ENCODE data around the gene NKAPD1. TPM values are rescaled to one million over a fixed set of nuclear protein-coding genes. Genes with fewer than 3 reads are reported as not detected.

NKAPD1 gene
- total and polyA plus RNA-seq, 7 donors: 11.1 to 19.4 (median 16.2) TPM

DNA sequence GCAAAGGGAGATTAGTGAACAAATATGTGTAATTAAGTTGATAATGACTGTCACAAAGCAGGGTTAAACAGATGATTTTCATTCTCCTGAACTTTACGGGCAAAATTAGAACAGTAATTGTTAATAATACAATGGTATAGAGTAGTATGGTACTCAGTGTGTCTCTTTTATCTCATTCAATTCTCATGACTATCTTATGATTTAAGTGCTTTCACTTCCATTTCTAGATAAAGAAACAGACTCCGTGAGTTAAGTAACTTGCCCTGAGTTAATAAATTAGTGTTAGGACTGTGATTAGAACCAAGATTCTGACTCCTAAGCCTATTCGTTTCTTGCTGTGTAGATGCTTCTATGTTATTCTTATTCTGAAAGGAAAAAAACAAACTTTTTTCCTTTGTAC is 22.3 kb upstream of the NKAPD1 start:
- no peaks in the 10 kb centered on the region for H3K4me1 ChIP-seq
- DNase-seq: no peak
- no peak overlapping the region for H3K27ac ChIP-seq
- peaks cover 0 to 93% (median 41%) of the 10 kb centered on the region in 4 donors for H3K36me3 ChIP-seq
- 85 to 94% methylated on average over 3 of the region's 3 CpGs for WGBS, 2 donors
- no peak overlapping the region for H3K4me3 ChIP-seq
- intact Hi-C loops (cut with DNase I): no loop called here
- no peaks in the 10 kb centered on the region for H3K9me3 ChIP-seq
- H3K27me3 ChIP-seq: no peaks in the 10 kb centered on the region
- no peak for TF ChIP-seq EP300 (IDR thresholded peaks at IDR 0.05)
- TF ChIP-seq, protein P1, sequence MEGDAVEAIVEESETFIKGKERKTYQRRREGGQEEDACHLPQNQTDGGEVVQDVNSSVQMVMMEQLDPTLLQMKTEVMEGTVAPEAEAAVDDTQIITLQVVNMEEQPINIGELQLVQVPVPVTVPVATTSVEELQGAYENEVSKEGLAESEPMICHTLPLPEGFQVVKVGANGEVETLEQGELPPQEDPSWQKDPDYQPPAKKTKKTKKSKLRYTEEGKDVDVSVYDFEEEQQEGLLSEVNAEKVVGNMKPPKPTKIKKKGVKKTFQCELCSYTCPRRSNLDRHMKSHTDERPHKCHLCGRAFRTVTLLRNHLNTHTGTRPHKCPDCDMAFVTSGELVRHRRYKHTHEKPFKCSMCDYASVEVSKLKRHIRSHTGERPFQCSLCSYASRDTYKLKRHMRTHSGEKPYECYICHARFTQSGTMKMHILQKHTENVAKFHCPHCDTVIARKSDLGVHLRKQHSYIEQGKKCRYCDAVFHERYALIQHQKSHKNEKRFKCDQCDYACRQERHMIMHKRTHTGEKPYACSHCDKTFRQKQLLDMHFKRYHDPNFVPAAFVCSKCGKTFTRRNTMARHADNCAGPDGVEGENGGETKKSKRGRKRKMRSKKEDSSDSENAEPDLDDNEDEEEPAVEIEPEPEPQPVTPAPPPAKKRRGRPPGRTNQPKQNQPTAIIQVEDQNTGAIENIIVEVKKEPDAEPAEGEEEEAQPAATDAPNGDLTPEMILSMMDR (IDR thresholded peaks at IDR 0.05): no peak
- no peak for TF ChIP-seq POLR2A (IDR thresholded peaks at IDR 0.05)
- TF ChIP-seq POLR2AphosphoS5 (IDR thresholded peaks at IDR 0.05): no peak

DNA sequence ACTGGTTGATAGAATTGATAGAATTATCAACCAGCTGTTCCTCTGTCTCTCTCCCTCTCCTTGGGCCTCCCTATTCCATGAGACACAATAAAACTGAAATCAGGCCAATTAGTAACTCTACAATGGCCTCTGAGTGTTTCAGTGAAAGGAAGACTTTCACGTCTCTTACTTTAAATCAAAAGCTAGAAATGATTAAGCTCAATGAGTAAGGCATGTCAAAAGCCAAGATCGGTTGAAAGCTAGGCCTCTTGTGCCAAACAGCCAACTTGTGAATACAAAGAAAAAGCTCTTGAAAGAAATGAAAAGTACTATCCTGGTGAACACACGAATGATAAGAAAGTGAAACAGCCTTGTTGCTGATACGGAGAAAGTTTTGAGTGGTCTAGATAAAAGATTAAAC is 16.9 kb upstream of the NKAPD1 start:
- TF ChIP-seq POLR2AphosphoS5 (IDR thresholded peaks at IDR 0.05) (no peak), EP300 (IDR thresholded peaks at IDR 0.05) (no peak), POLR2A (IDR thresholded peaks at IDR 0.05) (no peak)
- TF ChIP-seq, protein P1 (IDR thresholded peaks at IDR 0.05): no peak
- H3K36me3 ChIP-seq: peaks cover 7 to 86% (median 40%) of the 10 kb centered on the region in 4 donors
- no peaks in the 10 kb centered on the region for H3K27me3 ChIP-seq
- no peak overlapping the region for H3K27ac ChIP-seq
- no peaks in the 10 kb centered on the region for H3K4me1 ChIP-seq
- intact Hi-C loops (cut with DNase I): no loop called here
- H3K9me3 ChIP-seq: no peaks in the 10 kb centered on the region
- H3K4me3 ChIP-seq: no peak overlapping the region
- no peak for DNase-seq
- WGBS, 2 donors: 78 to 87% methylated on average over 4 of the region's 4 CpGs

DNA sequence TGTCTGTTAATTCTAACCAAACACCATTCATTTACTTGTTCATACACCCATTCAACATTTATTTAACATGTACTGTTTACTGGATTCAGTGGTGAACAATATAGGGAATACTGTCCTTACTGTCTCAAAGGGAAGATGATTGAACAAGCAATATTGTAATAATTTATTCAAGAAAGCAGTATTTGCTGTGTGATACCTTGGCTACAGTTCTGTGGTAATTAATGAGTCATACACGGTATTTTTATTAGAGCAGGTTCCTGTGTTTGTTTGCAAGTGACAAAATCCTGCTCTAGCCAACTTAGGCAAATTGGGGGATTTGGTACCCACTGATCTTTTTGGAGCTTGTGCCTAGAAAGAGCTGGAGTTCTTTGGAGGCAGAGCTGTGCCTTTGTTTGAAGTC is 16.0 kb upstream of the NKAPD1 start:
- no peak for TF ChIP-seq POLR2AphosphoS5 (IDR thresholded peaks at IDR 0.05)
- TF ChIP-seq, protein P1 (IDR thresholded peaks at IDR 0.05): no peak
- no peak for TF ChIP-seq POLR2A (IDR thresholded peaks at IDR 0.05)
- TF ChIP-seq EP300 (IDR thresholded peaks at IDR 0.05): no peak
- Histone ChIP-seq H3K36me3 (peaks cover 7 to 86% (median 39%) of the 10 kb centered on the region in 4 donors), H3K4me3 (no peak overlapping the region), H3K27me3 (no peaks in the 10 kb centered on the region), H3K9me3 (no peaks in the 10 kb centered on the region), H3K4me1 (no peaks in the 10 kb centered on the region), H3K27ac (no peak overlapping the region)
- no peak for DNase-seq
- WGBS, 2 donors: 22 to 63% methylated on average over 1 of the region's 1 CpG
- intact Hi-C loops (cut with DNase I): no loop called here

DNA sequence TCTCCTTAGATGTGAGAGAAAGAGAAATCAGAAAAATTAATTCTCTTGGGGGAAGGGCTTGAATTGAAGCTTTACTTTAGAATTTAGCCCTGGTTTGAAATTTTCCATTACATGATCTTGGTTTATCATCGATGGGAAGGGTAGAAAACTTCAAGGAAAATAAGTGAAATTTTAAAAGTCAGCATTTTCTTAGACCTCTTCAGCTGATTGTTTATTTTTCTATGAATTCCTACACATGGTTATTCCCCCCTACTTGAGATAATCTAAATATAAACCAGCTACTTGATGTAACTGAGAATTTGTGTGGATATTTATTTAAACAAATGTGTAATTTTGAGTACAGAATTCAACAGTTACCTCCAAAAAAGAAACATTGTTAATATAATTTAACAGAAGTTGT is 11.2 kb upstream of the NKAPD1 start:
- no peaks in the 10 kb centered on the region for H3K9me3 ChIP-seq
- H3K4me3 ChIP-seq: no peak overlapping the region
- H3K27me3 ChIP-seq: no peaks in the 10 kb centered on the region
- intact Hi-C loops (cut with DNase I): no loop called here
- peaks cover 7 to 64% (median 19%) of the 10 kb centered on the region in 4 donors for H3K36me3 ChIP-seq
- WGBS, 2 donors: 76 to 81% methylated on average over 1 of the region's 1 CpG
- no peaks in the 10 kb centered on the region for H3K4me1 ChIP-seq
- TF ChIP-seq EP300 (IDR thresholded peaks at IDR 0.05) (no peak), POLR2A (IDR thresholded peaks at IDR 0.05) (no peak), POLR2AphosphoS5 (IDR thresholded peaks at IDR 0.05) (no peak)
- TF ChIP-seq, protein P1 (IDR thresholded peaks at IDR 0.05): no peak
- no peak for DNase-seq
- H3K27ac ChIP-seq: no peak overlapping the region

DNA sequence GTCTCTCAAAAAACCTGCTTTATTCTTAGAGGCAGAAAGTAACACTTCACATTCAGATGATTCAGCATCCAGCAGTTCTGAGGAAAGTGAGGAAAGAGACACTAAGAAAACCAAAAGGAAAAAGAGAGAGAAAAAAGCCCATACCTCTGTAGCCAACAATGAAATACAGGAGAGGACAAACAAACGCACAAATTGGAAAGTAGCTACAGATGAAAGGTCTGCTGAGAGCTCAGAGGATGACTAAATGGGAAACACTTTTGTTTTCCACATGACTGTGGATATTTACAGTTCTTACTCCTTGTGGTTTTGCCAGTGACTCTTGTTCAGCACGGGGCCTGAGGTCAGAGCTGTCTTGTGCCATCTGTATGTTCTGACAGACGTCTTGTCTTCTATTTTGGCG is 8.6 kb downstream of the NKAPD1 start:
- intact Hi-C loops (cut with DNase I): no loop called here
- Histone ChIP-seq H3K9me3 (no peaks in the 10 kb centered on the region), H3K4me1 (peaks cover 0 to 14% (median 13%) of the 10 kb centered on the region in 4 donors), H3K4me3 (no peak overlapping the region), H3K27ac (no peak overlapping the region), H3K27me3 (no peaks in the 10 kb centered on the region), H3K36me3 (peaks cover 8 to 76% (median 47%) of the 10 kb centered on the region in 4 donors)
- 76 to 77% methylated on average over 4 of the region's 4 CpGs for WGBS, 2 donors
- DNase-seq: no peak
- TF ChIP-seq POLR2A (IDR thresholded peaks at IDR 0.05) (no peak), EP300 (IDR thresholded peaks at IDR 0.05) (no peak), POLR2AphosphoS5 (IDR thresholded peaks at IDR 0.05) (no peak)
- TF ChIP-seq, protein P1 (IDR thresholded peaks at IDR 0.05): no peak

All from sigmoid colon (tissue), 7 donors.